HG03066 (cell line): ENCODE measurements around the gene PHC3.
"Not testable (repeated sequence)": the region's sequence is repeated elsewhere in the genome, so short reads cannot be mapped to it uniquely, and the experiment has no call there.

Source experiments
- ATAC-seq: cut with Tn5 transposase; IDR thresholded peaks from one replicate; pipeline ENCODE4 v1.9.1; 2021; ENCODE audit warnings: low read depth; ENCODE audit not compliant: unreplicated experiment

PHC3 gene

GRCh38 chr3:170137986-170138385 lies 43.5 kb downstream of the PHC3 start:
- ATAC-seq = no peak

GRCh38 chr3:170132335-170132734 lies 49.2 kb downstream of the PHC3 start:
- ATAC-seq = no peak

GRCh38 chr3:170130532-170130931 lies 51.0 kb downstream of the PHC3 start:
- no peak for ATAC-seq

- ATAC-seq = peak; percentile 34
Measured at GRCh38 chr3:170128977-170129431, 52.5 kb downstream of the PHC3 start.

GRCh38 chr3:170128259-170128976 lies 53.1 kb downstream of the PHC3 start:
- peak; percentile 89 for ATAC-seq

GRCh38 chr3:170117134-170117533 lies 64.4 kb downstream of the PHC3 start:
- no peak for ATAC-seq

GRCh38 chr3:170114165-170114564 lies 67.4 kb downstream of the PHC3 start:
- ATAC-seq = not testable (repeated sequence)

GRCh38 chr3:170111147-170111771 lies 70.3 kb downstream of the PHC3 start:
- no peak for ATAC-seq

GRCh38 chr3:170109579-170110293 lies 71.8 kb downstream of the PHC3 start:
- no peak for ATAC-seq

- no peak for ATAC-seq
Measured at GRCh38 chr3:170108955-170109354, 72.6 kb downstream of the PHC3 start.

GRCh38 chr3:170107941-170108340 lies 73.6 kb downstream of the PHC3 start:
- ATAC-seq = no peak

GRCh38 chr3:170102431-170102830 lies 79.1 kb downstream of the PHC3 start:
- ATAC-seq = no peak

- no peak for ATAC-seq
Measured at GRCh38 chr3:170100944-170101343, 80.6 kb downstream of the PHC3 start.

- ATAC-seq = no peak
Measured at GRCh38 chr3:170098753-170099152, 82.8 kb downstream of the PHC3 start.

- ATAC-seq = no peak
Measured at GRCh38 chr3:170096342-170096741, 85.2 kb downstream of the PHC3 start.

GRCh38 chr3:170095771-170096170 lies 85.8 kb downstream of the PHC3 start:
- ATAC-seq = no peak

GRCh38 chr3:170092907-170093306 lies 88.6 kb downstream of the PHC3 start:
- ATAC-seq = no peak

- ATAC-seq = no peak
Measured at GRCh38 chr3:170090601-170090981, 90.9 kb downstream of the PHC3 start.

- ATAC-seq = no peak
Measured at GRCh38 chr3:170089862-170090600, 91.5 kb downstream of the PHC3 start.

GRCh38 chr3:170085396-170085795 lies 96.1 kb downstream of the PHC3 start:
- ATAC-seq = no peak

- no peak for ATAC-seq
Measured at GRCh38 chr3:170083343-170083742, 98.2 kb downstream of the PHC3 start.
